PC-3 (cell line): ENCODE results near the gene GRP. TPM values are rescaled to one million over a fixed set of nuclear protein-coding genes. Genes with fewer than 3 reads are reported as not detected.
A peak's percentile ranks its signal among the peaks of the same experiment; 100 is the strongest.

ENCODE experiments used
- ATAC-seq: fragments of 200-7000 bp; cut with Tn5 transposase; 2 replicates; pipeline ENCODE4 v1.9.1; 2020; ENCODE audit warnings: mild to moderate bottlenecking, moderate library complexity
- BruUV-seq: library from RNA; stranded (reverse); fragments of 400-500 nt; replicated peaks from 2 replicates; lab custom pipeline; 2021; lab: Mats Ljungman, UMichigan
- CTCF ChIA-PET: fragments of 300-600 bp; sonication (Branson Sonifier 250); formaldehyde crosslinking; loops from one replicate; lab custom pipeline; 2022; ENCODE audit warnings: antibody characterized with exemption; lab: Charles Lee
- POLR2A ChIA-PET: fragments of 300-600 bp; sonication (Branson Sonifier 250); formaldehyde crosslinking; loops from one replicate; lab custom pipeline; 2022; ENCODE audit warnings: antibody characterized with exemption; ENCODE audit not compliant: unreplicated experiment; lab: Charles Lee
- DNase-seq: peaks from one replicate; pipeline ENCODE4 v3.0.0-alpha.2; 2015
- H2AFZ ChIP-seq: fragments of 300-600 bp; sonication (generic); 2 replicates; pipeline ENCODE4 v1.6.0; 2016; ENCODE audit warnings: antibody characterized with exemption, low read length
- H3F3A ChIP-seq: fragments of 300-600 bp; sonication (generic); one replicate; pipeline ENCODE4 v1.6.0; 2017; ENCODE audit warnings: antibody characterized with exemption, low read length, control low read depth, mild to moderate bottlenecking; ENCODE audit not compliant: unreplicated experiment
- H3K27ac ChIP-seq: fragments of 300-600 bp; sonication (generic); 2 replicates; pipeline ENCODE4 v1.5.1; 2016; ENCODE audit warnings: mild to moderate bottlenecking, low read length
- H3K27me3 ChIP-seq: fragments of 300-600 bp; sonication (generic); 2 replicates; pipeline ENCODE4 v1.6.1; 2016; ENCODE audit warnings: low read length, mixed read lengths
- H3K36me3 ChIP-seq: fragments of 300-600 bp; sonication (generic); 2 replicates; pipeline ENCODE4 v1.6.1; 2016; ENCODE audit warnings: low read depth, mixed run types, low read length, mixed read lengths
- H3K4me1 ChIP-seq: fragments of 300-600 bp; sonication (generic); 2 replicates; pipeline ENCODE4 v1.5.1; 2016; ENCODE audit warnings: low read length; ENCODE audit not compliant: insufficient read depth
- H3K4me2 ChIP-seq: fragments of 300-600 bp; sonication (generic); 2 replicates; pipeline ENCODE4 v1.6.0; 2016; ENCODE audit warnings: low read length
- H3K4me3 ChIP-seq: fragments of 300-600 bp; sonication (generic); 2 replicates; pipeline ENCODE4 v1.5.1; 2016; ENCODE audit warnings: mild to moderate bottlenecking, low read length, mixed read lengths
- H3K79me2 ChIP-seq: fragments of 300-600 bp; sonication (generic); 2 replicates; pipeline ENCODE4 v1.6.1; 2017; ENCODE audit warnings: low read length, mixed read lengths
- H3K9ac ChIP-seq: fragments of 300-600 bp; sonication (generic); 2 replicates; pipeline ENCODE4 v1.6.0; 2016; ENCODE audit warnings: mild to moderate bottlenecking, low read length
- H3K9me2 ChIP-seq: fragments of 300-600 bp; sonication (generic); replicated peaks from 2 replicates; pipeline ENCODE4 v1.6.1; 2016; ENCODE audit warnings: mixed run types, low read length, mixed read lengths
- H3K9me3 ChIP-seq: fragments of 300-600 bp; sonication (generic); 2 replicates; pipeline ENCODE4 v1.6.1; 2016; ENCODE audit warnings: low read length, mixed read lengths
- H4K20me1 ChIP-seq: fragments of 300-600 bp; sonication (generic); 2 replicates; pipeline ENCODE4 v1.6.1; 2016; ENCODE audit warnings: low read length, mixed read lengths
- EZH2 ChIP-seq: fragments of 300-600 bp; sonication (generic); IDR thresholded peaks from one replicate; pipeline ENCODE4 v1.6.1; 2017; ENCODE audit warnings: antibody characterized with exemption, mild to moderate bottlenecking, low read length; ENCODE audit not compliant: unreplicated experiment
- EZH2phosphoT487 ChIP-seq: fragments of 300-600 bp; sonication (generic); IDR thresholded peaks from 2 replicates; pipeline ENCODE4 v1.6.1; 2018; ENCODE audit warnings: mild to moderate bottlenecking, antibody characterized with exemption, low read length, borderline replicate concordance
- intact Hi-C: fragments of 100-400 bp; cut with micrococcal nuclease; formaldehyde crosslinking; loops from 2 replicates; pipeline ENCODE4 v1.9.0; 2023
- total RNA-seq: library from RNA; depleted of rRNA; stranded (reverse); fragments of >200 nt; gene quantifications from 2 replicates; pipeline ENCODE4 v1.2.3, GENCODE V29; 2014
- TF ChIP-seq, protein P1 (sequence below): fragments of 300-600 bp; sonication (generic); conservative IDR thresholded peaks from 2 replicates; pipeline ENCODE4 v1.5.1; 2017; ENCODE audit warnings: antibody characterized with exemption, low read depth, mild to moderate bottlenecking, low read length

GRP gene
- total RNA-seq, 1 experiment from 2014 or later = not detected

- Histone ChIP-seq H3K4me2 (peak overlapping the region; percentile 81), H3F3A (no peaks in the 10 kb centered on the region), H3K27me3 (peaks cover 71% of the 10 kb centered on the region), H3K9ac (no peak overlapping the region), H3K9me2 (no peaks in the 10 kb centered on the region), H2AFZ (peak overlapping the region; percentile 80), H3K4me3 (peak overlapping the region; percentile 59), H3K9me3 (no peaks in the 10 kb centered on the region), H4K20me1 (no peaks in the 10 kb centered on the region), H3K27ac (no peak overlapping the region), H3K4me1 (peaks cover 7% of the 10 kb centered on the region), H3K79me2 (no peaks in the 10 kb centered on the region), H3K36me3 (no peaks in the 10 kb centered on the region)
- CTCF ChIA-PET = interaction anchor here (0.5 kb wide), 1 partner anchor 87 kb away, joined by 3 read pairs; no protein-coding TSS in a partner anchor
- no peak for ATAC-seq
- intact Hi-C loops = loop anchor here (5.0 kb wide), 1 partner anchor 134 kb away; no protein-coding TSS in a partner anchor
- no peak for TF ChIP-seq EZH2
- TF ChIP-seq EZH2phosphoT487 = no peak
- TF ChIP-seq, protein P1, sequence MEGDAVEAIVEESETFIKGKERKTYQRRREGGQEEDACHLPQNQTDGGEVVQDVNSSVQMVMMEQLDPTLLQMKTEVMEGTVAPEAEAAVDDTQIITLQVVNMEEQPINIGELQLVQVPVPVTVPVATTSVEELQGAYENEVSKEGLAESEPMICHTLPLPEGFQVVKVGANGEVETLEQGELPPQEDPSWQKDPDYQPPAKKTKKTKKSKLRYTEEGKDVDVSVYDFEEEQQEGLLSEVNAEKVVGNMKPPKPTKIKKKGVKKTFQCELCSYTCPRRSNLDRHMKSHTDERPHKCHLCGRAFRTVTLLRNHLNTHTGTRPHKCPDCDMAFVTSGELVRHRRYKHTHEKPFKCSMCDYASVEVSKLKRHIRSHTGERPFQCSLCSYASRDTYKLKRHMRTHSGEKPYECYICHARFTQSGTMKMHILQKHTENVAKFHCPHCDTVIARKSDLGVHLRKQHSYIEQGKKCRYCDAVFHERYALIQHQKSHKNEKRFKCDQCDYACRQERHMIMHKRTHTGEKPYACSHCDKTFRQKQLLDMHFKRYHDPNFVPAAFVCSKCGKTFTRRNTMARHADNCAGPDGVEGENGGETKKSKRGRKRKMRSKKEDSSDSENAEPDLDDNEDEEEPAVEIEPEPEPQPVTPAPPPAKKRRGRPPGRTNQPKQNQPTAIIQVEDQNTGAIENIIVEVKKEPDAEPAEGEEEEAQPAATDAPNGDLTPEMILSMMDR = no peak
- BruUV-seq = no TSS peak
- POLR2A ChIA-PET = no interaction called here
- DNase-seq = no peak
These were observed 48.3 kb downstream of the GRP start for GRCh38 chr18:59268127-59268720.

GRCh38 chr18:59268721-59269562 lies 49.0 kb downstream of the GRP start:
- H3K4me1 ChIP-seq = no peaks in the 10 kb centered on the region
- ChIA-PET POLR2A (no interaction called here), CTCF (interaction anchor here (0.5 to 0.8 kb wide), 3 partner anchors 33 to 61 kb away, joined by 3 to 9 read pairs (median 3); no protein-coding TSS in a partner anchor)
- H3K4me2 ChIP-seq = peak overlapping the region; percentile 81
- H3K9me2 ChIP-seq = no peaks in the 10 kb centered on the region
- peaks cover 67% of the 10 kb centered on the region for H3K27me3 ChIP-seq
- no peaks in the 10 kb centered on the region for H3K36me3 ChIP-seq
- TF ChIP-seq, protein P1 = 0 out of 2 replicates have a peak, but pooled peaks have one; percentile 22
- TF ChIP-seq EZH2 = no peak
- peak overlapping the region; percentile 80 for H2AFZ ChIP-seq
- intact Hi-C loops = loop anchor here (5.0 kb wide), 1 partner anchor 133 kb away; no protein-coding TSS in a partner anchor
- no peaks in the 10 kb centered on the region for H4K20me1 ChIP-seq
- H3K9me3 ChIP-seq = no peaks in the 10 kb centered on the region
- peak overlapping the region; percentile 59 for H3K4me3 ChIP-seq
- H3K27ac ChIP-seq = no peak overlapping the region
- no peak overlapping the region for H3K9ac ChIP-seq
- H3F3A ChIP-seq = no peaks in the 10 kb centered on the region
- ATAC-seq (peak; percentile 70), DNase-seq (peak; percentile 51)
- no peaks in the 10 kb centered on the region for H3K79me2 ChIP-seq
- BruUV-seq = no TSS peak
